Upper lobe of left lung (tissue), 6 donors: ENCODE results near the gene SVIL. TPM values are rescaled to one million over a fixed set of nuclear protein-coding genes. Genes with fewer than 3 reads are reported as not detected.

Experiments used
- ATAC-seq, 2 donors: fragments of 200-7000 bp; cut with Tn5 transposase; one replicate each; pipeline ENCODE4 v1.9.1; 2022; ENCODE audit warnings: mild to moderate bottlenecking in 2 of 2, moderate library complexity in 2 of 2; ENCODE audit not compliant: low FRiP score in 2 of 2
- DNase-seq, 2 donors: peaks; one replicate each; pipeline ENCODE4 v3.0.0-alpha.2; 2019 to 2020
- H3K27ac ChIP-seq, 4 donors: fragments of 200-600 bp; sonication (generic); one replicate each; pipeline ENCODE4 v1.5.1; 2016 to 2019
- H3K27me3 ChIP-seq, 4 donors: fragments of 200-600 bp; sonication (generic); one replicate each; pipeline ENCODE4 v1.5.1; 2017 to 2019
- H3K36me3 ChIP-seq, 4 donors: fragments of 200-600 bp; sonication (generic); one replicate each; pipeline ENCODE4 v1.5.1; 2016 to 2019
- H3K4me1 ChIP-seq, 4 donors: fragments of 200-600 bp; sonication (generic); one replicate each; pipeline ENCODE4 v1.5.1; 2018 to 2019
- H3K4me3 ChIP-seq, 4 donors: fragments of 200-600 bp; sonication (generic); one replicate each; pipeline ENCODE4 v1.5.1; 2017 to 2019; ENCODE audit warnings: mild to moderate bottlenecking in 2 of 4, moderate library complexity in 1 of 4
- H3K9me3 ChIP-seq, 4 donors: fragments of 200-600 bp; sonication (generic); one replicate each; pipeline ENCODE4 v1.5.1; 2018 to 2019
- EP300 ChIP-seq, 4 donors: sonication (generic); formaldehyde crosslinking; IDR thresholded peaks; one replicate each; pipeline ENCODE4 v1.5.1; 2017; ENCODE audit warnings: antibody characterized with exemption in 4 of 4, control low read depth in 2 of 4
- POLR2A ChIP-seq, 4 donors: fragments of 450-650 bp; IDR thresholded peaks; one replicate each; pipeline ENCODE4 v1.5.1; 2016 to 2017; ENCODE audit warnings: antibody characterized with exemption in 4 of 4, mild to moderate bottlenecking in 2 of 4
- POLR2AphosphoS5 ChIP-seq, 2 donors: sonication (generic); formaldehyde crosslinking; IDR thresholded peaks; one replicate each; pipeline ENCODE4 v1.5.1; 2017; ENCODE audit warnings: antibody characterized with exemption in 2 of 2
- WGBS, 2 donors: methylation state at CpG; one replicate each; pipeline ENCODE4 v1.1.5; 2017 to 2018; 5-methylcytosine and 5-hydroxymethylcytosine counted together
- total RNA-seq, 6 donors: library from RNA; depleted of rRNA in 4 of 6; stranded (reverse); fragments of >200 nt in 4 of 6; gene quantifications; one replicate each; pipeline versions ENCODE4 v1.1.0 to v1.2.1, GENCODE V29; 2016 to 2021
- TF ChIP-seq, protein P1 (sequence below), 6 experiments: fragments of 450-650 bp in 4 of 6; fragments of 200-600 bp in 2 of 6; sonication (generic) in 2 of 6; IDR thresholded peaks; one replicate each; pipeline ENCODE4 v1.5.1; 2016 to 2019; ENCODE audit warnings: antibody characterized with exemption in 6 of 6
- donor health status: DM: no; HTN: no; CAD: no; lungs with moderate emphysema.
- donor health status: DM: no; HTN: yes; CAD: no; lungs with severe emphysema.

The SVIL gene
- total RNA-seq, 6 donors from 2014 or later = 65.5 to 137 (median 105) TPM

DNA sequence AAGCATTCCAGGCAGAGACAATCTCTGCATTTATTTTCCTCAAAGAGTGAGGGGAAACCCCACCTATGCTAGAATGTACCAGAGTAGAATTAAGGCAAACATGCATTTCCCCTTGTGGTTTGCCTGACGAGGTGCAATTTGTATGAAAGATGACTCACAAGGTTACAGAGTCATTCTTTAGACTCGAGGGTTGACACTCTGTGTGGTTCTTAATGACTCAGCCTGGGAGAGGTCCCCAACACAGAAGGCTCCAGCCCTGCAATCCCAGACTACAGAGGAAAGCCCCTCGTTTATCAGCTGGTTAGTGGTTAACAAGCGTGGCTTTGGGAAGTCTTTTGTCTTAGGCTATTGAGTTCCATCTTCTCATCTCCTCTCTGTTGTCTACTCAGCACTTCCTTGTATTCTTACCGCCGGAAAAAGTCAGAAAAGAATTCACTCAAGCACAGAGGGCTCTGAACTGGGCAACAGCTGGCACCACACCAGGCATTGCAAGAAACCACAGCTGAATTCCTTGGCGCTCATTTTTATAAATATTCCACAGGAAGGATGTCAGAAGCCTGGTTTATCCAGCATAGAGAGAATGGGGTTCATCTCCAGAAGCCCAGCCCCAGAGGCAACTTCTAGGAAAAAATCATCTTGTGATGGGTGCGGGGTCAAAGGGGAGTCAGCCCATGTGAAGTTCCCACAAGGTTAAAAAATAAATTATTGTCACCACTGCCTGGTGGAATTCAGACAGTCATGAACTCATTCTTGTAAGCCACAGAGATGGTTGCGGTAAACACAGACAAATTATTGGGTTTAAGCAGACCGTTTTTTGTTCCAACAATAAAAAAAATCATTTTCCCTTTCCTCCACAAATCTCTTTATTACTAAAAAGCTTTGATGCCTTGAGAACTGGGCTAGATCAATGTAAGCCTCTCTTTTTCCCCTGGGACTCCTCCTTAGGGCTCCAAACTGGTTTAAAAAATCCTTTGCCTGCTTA, 24.5 kb upstream of the SVIL start:
- H3K4me3 ChIP-seq = no peak overlapping the region
- H3K9me3 ChIP-seq = peaks cover 0 to 7% (median 5%) of the 10 kb centered on the region in 4 donors
- H3K27me3 ChIP-seq = no peaks in the 10 kb centered on the region
- ATAC-seq = peak; percentile 96
- peak overlapping the region; percentile 78 to 81 (median 80) for H3K27ac ChIP-seq
- peaks cover 32 to 44% (median 35%) of the 10 kb centered on the region in 4 donors for H3K4me1 ChIP-seq
- TF ChIP-seq, protein P1, sequence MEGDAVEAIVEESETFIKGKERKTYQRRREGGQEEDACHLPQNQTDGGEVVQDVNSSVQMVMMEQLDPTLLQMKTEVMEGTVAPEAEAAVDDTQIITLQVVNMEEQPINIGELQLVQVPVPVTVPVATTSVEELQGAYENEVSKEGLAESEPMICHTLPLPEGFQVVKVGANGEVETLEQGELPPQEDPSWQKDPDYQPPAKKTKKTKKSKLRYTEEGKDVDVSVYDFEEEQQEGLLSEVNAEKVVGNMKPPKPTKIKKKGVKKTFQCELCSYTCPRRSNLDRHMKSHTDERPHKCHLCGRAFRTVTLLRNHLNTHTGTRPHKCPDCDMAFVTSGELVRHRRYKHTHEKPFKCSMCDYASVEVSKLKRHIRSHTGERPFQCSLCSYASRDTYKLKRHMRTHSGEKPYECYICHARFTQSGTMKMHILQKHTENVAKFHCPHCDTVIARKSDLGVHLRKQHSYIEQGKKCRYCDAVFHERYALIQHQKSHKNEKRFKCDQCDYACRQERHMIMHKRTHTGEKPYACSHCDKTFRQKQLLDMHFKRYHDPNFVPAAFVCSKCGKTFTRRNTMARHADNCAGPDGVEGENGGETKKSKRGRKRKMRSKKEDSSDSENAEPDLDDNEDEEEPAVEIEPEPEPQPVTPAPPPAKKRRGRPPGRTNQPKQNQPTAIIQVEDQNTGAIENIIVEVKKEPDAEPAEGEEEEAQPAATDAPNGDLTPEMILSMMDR (IDR thresholded peaks at IDR 0.05) = peak; percentile 13 to 85 (median 67)
- TF ChIP-seq POLR2A (IDR thresholded peaks at IDR 0.05) (peak in 1 of 4 donors; percentile 8), POLR2AphosphoS5 (IDR thresholded peaks at IDR 0.05) (peak; percentile 64 to 80), EP300 (IDR thresholded peaks at IDR 0.05) (peak in 2 of 4 donors; percentile 85 to 95)
- H3K36me3 ChIP-seq = peaks cover 0 to 11% (median 5%) of the 10 kb centered on the region in 4 donors
- DNase-seq = peak in 1 of 2 donors; percentile 88
- WGBS, 2 donors = 10 to 18% methylated on average over 10 of the region's 10 CpGs

DNA sequence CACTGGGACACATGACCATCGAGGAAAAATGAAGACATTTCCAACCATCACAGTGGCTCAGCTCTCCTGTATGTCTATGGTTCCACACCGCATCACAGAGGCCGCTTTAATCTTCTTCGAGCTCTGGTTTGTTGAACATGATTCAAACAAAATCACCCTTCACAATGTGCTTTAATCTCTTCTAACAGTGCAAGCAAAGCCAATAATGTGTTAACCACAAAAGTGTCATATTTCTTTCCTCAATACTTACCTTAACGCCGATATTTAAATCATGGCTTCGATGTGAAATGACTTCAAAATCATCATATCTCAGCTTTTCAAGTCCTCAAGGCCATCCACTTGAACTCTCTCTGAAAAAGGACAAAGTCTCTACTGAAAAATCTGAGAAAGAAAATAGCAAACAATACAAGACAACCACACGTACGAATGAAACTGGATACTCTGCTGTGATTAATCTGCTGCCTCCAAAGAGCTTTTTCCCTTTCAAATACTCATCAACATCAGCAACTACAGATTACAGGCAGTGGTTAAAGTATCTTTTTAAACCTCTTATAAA, 23.0 kb upstream of the SVIL start:
- Histone ChIP-seq H3K27me3 (no peaks in the 10 kb centered on the region), H3K4me1 (peaks cover 32 to 44% (median 35%) of the 10 kb centered on the region in 4 donors), H3K4me3 (no peak overlapping the region), H3K36me3 (peaks cover 0 to 11% (median 5%) of the 10 kb centered on the region in 4 donors), H3K9me3 (peaks cover 0 to 7% (median 5%) of the 10 kb centered on the region in 4 donors), H3K27ac (peak overlapping the region in 2 of 4 donors; percentile 78 to 80)
- no peak for ATAC-seq
- DNase-seq = no peak
- 74 to 83% methylated on average over 9 of the region's 9 CpGs for WGBS, 2 donors
- TF ChIP-seq, protein P1 (IDR thresholded peaks at IDR 0.05) = no peak
- no peak for TF ChIP-seq POLR2AphosphoS5 (IDR thresholded peaks at IDR 0.05)

DNA sequence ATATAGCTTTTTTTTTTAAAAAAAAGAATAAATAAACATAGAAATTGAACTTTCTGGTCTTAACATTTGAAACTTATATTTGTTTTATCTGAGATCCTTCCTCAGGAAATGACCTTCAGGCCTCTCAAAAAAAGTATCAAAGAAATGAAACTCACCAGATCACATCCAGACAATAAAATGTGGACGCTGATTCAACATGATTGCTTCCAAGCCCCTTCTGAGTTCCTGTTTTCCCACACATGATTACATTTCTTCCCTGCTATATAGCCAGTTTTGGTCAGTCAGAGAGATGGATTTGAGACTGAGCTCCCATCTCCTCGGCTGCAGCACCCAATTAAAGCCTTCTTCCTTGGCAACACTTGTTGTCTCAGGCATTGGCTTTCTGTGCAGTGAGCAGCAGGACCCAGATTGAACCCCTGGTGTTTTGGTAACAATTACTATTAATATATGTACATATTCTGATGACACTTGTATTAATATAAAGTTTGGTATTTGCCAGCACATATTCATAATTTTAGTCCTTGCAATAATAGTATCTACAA, 21.8 kb upstream of the SVIL start:
- Histone ChIP-seq H3K9me3 (peaks cover 0 to 7% (median 5%) of the 10 kb centered on the region in 4 donors), H3K27ac (no peak overlapping the region), H3K4me3 (no peak overlapping the region), H3K36me3 (peaks cover 0 to 11% (median 5%) of the 10 kb centered on the region in 4 donors), H3K4me1 (peaks cover 31 to 38% (median 33%) of the 10 kb centered on the region in 4 donors), H3K27me3 (no peaks in the 10 kb centered on the region)
- no peak for DNase-seq
- TF ChIP-seq POLR2A (IDR thresholded peaks at IDR 0.05) (no peak), POLR2AphosphoS5 (IDR thresholded peaks at IDR 0.05) (no peak), EP300 (IDR thresholded peaks at IDR 0.05) (no peak)
- TF ChIP-seq, protein P1 (IDR thresholded peaks at IDR 0.05) = no peak
- WGBS, 2 donors = 82 to 94% methylated on average over 2 of the region's 2 CpGs
- no peak for ATAC-seq

DNA sequence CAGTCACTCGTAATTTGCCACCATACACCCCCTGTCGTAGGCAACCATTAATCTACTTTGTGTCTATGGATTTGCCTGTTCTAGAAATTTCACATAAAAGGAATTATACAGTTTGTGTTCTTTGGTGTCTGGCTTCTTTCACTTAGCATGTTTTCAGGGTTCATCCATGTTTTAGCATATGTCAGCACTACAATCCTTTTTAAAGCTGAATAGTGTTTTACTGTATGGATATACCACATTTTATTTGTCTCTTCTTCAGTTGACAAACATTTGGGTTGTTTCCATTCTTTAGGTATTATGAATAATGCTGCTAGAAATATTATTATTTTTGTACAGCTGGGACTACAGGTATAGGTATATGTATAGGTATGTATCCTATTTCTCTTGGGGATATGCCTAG, 17.4 kb upstream of the SVIL start:
- no peak overlapping the region for H3K4me3 ChIP-seq
- H3K4me1 ChIP-seq = peaks cover 0 to 21% (median 4%) of the 10 kb centered on the region in 4 donors
- no peaks in the 10 kb centered on the region for H3K27me3 ChIP-seq
- ATAC-seq (no peak), DNase-seq (no peak)
- peaks cover 0 to 7% (median 5%) of the 10 kb centered on the region in 4 donors for H3K9me3 ChIP-seq
- peaks cover 0 to 8% (median 3%) of the 10 kb centered on the region in 4 donors for H3K36me3 ChIP-seq
- TF ChIP-seq POLR2A (IDR thresholded peaks at IDR 0.05) = no peak
- no peak for TF ChIP-seq POLR2AphosphoS5 (IDR thresholded peaks at IDR 0.05)
- TF ChIP-seq, protein P1 (IDR thresholded peaks at IDR 0.05) = no peak
- no peak for TF ChIP-seq EP300 (IDR thresholded peaks at IDR 0.05)
- no peak overlapping the region for H3K27ac ChIP-seq
- 93 to 100% methylated on average over 2 of the region's 2 CpGs for WGBS, 2 donors
